Activated CD8-positive, alpha-beta memory T cell treated with anti-CD3 and anti-CD28 coated beads for 48 hours (primary cell): ENCODE results near the gene PSME2.

Experiments used
- DNase-seq, 3 experiments: peaks; one replicate each; pipeline ENCODE4 v3.0.0-alpha.2; 2020; ENCODE audit warnings: low read depth in 2 of 3, low spot score in 2 of 3

The PSME2 gene

GRCh38 chr14:24179961-24180796 is 33.8 kb upstream of the PSME2 start:
- no peak for DNase-seq

- DNase-seq = no peak
Observed at GRCh38 chr14:24179294-24179960, 33.0 kb upstream of the PSME2 start.

GRCh38 chr14:24178399-24179178 is 32.2 kb upstream of the PSME2 start:
- no peak for DNase-seq

GRCh38 chr14:24177891-24178290 is 31.5 kb upstream of the PSME2 start:
- DNase-seq = no peak

- DNase-seq = no peak
Observed at GRCh38 chr14:24177041-24177825, 30.8 kb upstream of the PSME2 start.

GRCh38 chr14:24176599-24176998 is 30.2 kb upstream of the PSME2 start:
- no peak for DNase-seq

GRCh38 chr14:24172871-24173281 is 26.5 kb upstream of the PSME2 start:
- DNase-seq = no peak

GRCh38 chr14:24172261-24172860 is 26.0 kb upstream of the PSME2 start:
- DNase-seq = no peak

GRCh38 chr14:24171422-24172260 is 25.2 kb upstream of the PSME2 start, which contains the start of gene REC8:
REC8 (plus strand) TSS chr14:24172080; CDS start chr14:24172553, 473 bp downstream.
- DNase-seq = peak; percentile 41 to 70 (median 50)

- DNase-seq = no peak
Observed at GRCh38 chr14:24167469-24168114, 21.2 kb upstream of the PSME2 start.

GRCh38 chr14:24165785-24166184 is 19.4 kb upstream of the PSME2 start:
- DNase-seq = no peak

- no peak for DNase-seq
Observed at GRCh38 chr14:24164518-24164991, 18.1 kb upstream of the PSME2 start.

- no peak for DNase-seq
Observed at GRCh38 chr14:24162093-24162492, 15.7 kb upstream of the PSME2 start.

GRCh38 chr14:24160850-24161804 is 14.7 kb upstream of the PSME2 start, which contains the start of gene IRF9:
IRF9 (plus strand) TSS chr14:24161265; CDS start chr14:24162145, 880 bp downstream.
- peak; percentile 92 to 100 (median 98) for DNase-seq

GRCh38 chr14:24160499-24160849 is 14.1 kb upstream of the PSME2 start:
- DNase-seq = no peak

GRCh38 chr14:24159777-24160498 is 13.5 kb upstream of the PSME2 start:
- no peak for DNase-seq

GRCh38 chr14:24157331-24157730 is 10.9 kb upstream of the PSME2 start:
- DNase-seq = no peak
